Right lobe of liver (tissue), 6 donors: Measurements from ENCODE around the gene MYLK2. TPM values are rescaled to one million over a fixed set of nuclear protein-coding genes. Genes with fewer than 3 reads are reported as not detected.
"Not testable (repeated sequence)": the region's sequence is repeated elsewhere in the genome, so short reads cannot be mapped to it uniquely, and the experiment has no call there.

Source experiments
- ATAC-seq, 4 donors: fragments of 200-7000 bp; cut with Tn5 transposase; one replicate each; pipeline ENCODE4 v1.9.1; 2020; ENCODE audit warnings: mild to moderate bottlenecking in 4 of 4, moderate library complexity in 4 of 4
- DNase-seq, 3 donors: peaks; one replicate each; pipeline ENCODE4 v3.0.0-alpha.2; 2020
- H3K27ac ChIP-seq, 3 donors: fragments of 200-600 bp; one replicate each; pipeline ENCODE4 v1.8.0; 2022
- H3K27me3 ChIP-seq, 2 donors: fragments of 200-600 bp; one replicate each; pipeline ENCODE4 v1.8.0; 2022
- H3K36me3 ChIP-seq, 4 donors: fragments of 200-600 bp; sonication (generic) in 1 of 4; one replicate each; pipeline versions ENCODE4 v1.5.1 to v1.8.0; 2017 to 2022; ENCODE audit warnings: control low read depth in 1 of 4
- H3K4me1 ChIP-seq, 4 donors: fragments of 200-600 bp; sonication (generic) in 1 of 4; one replicate each; pipeline versions ENCODE4 v1.5.1 to v1.8.0; 2017 to 2022; ENCODE audit warnings: control low read depth in 1 of 4
- H3K4me3 ChIP-seq, 3 donors: fragments of 200-600 bp; one replicate each; pipeline ENCODE4 v1.8.0; 2022
- H3K9me3 ChIP-seq, 4 donors: fragments of 200-600 bp; sonication (generic) in 1 of 4; one replicate each; pipeline versions ENCODE4 v1.5.1 to v1.8.0; 2017 to 2022; ENCODE audit warnings: control low read depth in 1 of 4
- POLR2A ChIP-seq: fragments of 450-650 bp; IDR thresholded peaks from one replicate; pipeline ENCODE4 v1.6.1; 2017; ENCODE audit warnings: antibody characterized with exemption, mild to moderate bottlenecking
- WGBS: methylation state at CpG from one replicate; pipeline ENCODE4 v1.1.6; 2018; ENCODE audit warnings: low coverage, low lambda C conversion rate; ENCODE audit not compliant: insufficient coverage; ENCODE audit errors: missing lambda C conversion rate; 5-methylcytosine and 5-hydroxymethylcytosine counted together
- intact Hi-C, 2 donors: fragments of 100-400 bp; cut with DNase I; formaldehyde crosslinking; loops; one replicate each; pipeline versions ENCODE4 v1.11.2 to v1.14.1; 2022
- total RNA-seq, 6 experiments: library from RNA; depleted of rRNA in 2 of 6; stranded (reverse); fragments of >200 nt in 2 of 6; fragmentation: NEBNext Ultra II Directional in 3 of 6; extraction: Animal tissue kit (Norgen Biotek cat#: 25700) in 3 of 6; gene quantifications; one replicate each; pipeline versions ENCODE4 v1.1.0 to v1.2.4, GENCODE V29; 2016 to 2023
- TF ChIP-seq, protein P1 (sequence below), 4 donors: fragments of 200-600 bp in 3 of 4; fragments of 450-650 bp in 1 of 4; IDR thresholded peaks; one replicate each; pipeline versions ENCODE4 v1.5.1 to v1.8.0; 2016 to 2022; ENCODE audit warnings: antibody characterized with exemption in 4 of 4, mild to moderate bottlenecking in 2 of 4
- donor health status: DM: no; HTN: yes; CAD: no.
- donor health status: DM: no; HTN: no; CAD: no.
- donor health status: DM: no; HTN: no; CAD: no.
- donor health status: DM: no; HTN: yes; CAD: no.
- donor health status: DM: no; HTN: yes; CAD: no.

MYLK2 gene
- total RNA-seq, 6 experiments from 2014 or later, result not detected

DNA sequence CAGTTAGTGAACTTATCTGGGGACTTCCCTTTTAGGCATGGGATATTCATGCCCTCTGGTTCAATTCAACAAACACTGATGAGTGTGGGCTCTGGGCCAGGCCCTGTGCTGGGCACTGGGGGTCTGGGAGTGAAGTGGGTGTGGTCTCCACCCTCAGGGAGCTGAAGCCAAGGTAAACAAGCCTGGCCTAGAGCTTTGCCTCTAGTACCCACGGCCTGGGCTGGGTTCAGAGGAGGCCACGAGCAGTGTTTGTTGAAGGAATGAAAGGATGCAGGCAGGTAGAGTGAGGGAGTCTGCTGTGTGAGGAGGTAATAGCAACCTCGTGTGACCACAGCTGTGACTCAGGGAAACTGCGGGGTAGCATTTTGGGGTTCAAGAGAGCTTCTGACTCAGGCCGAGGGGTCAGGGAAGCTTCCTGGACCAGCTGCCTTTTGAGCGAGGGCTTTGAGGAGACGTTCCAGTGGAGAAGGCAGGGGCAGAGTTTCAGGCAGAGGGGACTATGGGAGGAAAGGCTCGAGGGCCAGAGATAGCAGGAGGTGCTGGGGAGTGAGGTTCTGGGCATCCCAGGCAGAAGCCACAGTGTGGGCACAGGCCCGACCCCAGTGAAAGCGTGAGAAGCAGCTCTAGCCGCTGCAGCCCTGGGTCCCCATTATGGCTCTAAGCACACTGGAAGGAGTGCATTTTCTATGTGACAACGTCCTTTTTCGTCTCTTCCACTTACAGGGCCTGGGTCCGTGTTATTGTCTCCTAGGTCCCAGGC lies 5.6 kb downstream of the MYLK2 start:
- 20% methylated on average over 3 of the region's 14 CpGs for WGBS
- DNase-seq (no peak), ATAC-seq (no peak)
- Histone ChIP-seq H3K9me3 (no peaks in the 10 kb centered on the region), H3K36me3 (no peaks in the 10 kb centered on the region), H3K4me1 (peaks cover 0 to 3% (median 0%) of the 10 kb centered on the region in 4 donors), H3K27ac (no peak overlapping the region), H3K4me3 (no peak overlapping the region), H3K27me3 (no peaks in the 10 kb centered on the region)
- intact Hi-C loops, result loop anchor here in 1 of 2 donors (5.0 kb wide), 1 partner anchor 203 kb away; no protein-coding TSS in a partner anchor
- TF ChIP-seq, protein P1, sequence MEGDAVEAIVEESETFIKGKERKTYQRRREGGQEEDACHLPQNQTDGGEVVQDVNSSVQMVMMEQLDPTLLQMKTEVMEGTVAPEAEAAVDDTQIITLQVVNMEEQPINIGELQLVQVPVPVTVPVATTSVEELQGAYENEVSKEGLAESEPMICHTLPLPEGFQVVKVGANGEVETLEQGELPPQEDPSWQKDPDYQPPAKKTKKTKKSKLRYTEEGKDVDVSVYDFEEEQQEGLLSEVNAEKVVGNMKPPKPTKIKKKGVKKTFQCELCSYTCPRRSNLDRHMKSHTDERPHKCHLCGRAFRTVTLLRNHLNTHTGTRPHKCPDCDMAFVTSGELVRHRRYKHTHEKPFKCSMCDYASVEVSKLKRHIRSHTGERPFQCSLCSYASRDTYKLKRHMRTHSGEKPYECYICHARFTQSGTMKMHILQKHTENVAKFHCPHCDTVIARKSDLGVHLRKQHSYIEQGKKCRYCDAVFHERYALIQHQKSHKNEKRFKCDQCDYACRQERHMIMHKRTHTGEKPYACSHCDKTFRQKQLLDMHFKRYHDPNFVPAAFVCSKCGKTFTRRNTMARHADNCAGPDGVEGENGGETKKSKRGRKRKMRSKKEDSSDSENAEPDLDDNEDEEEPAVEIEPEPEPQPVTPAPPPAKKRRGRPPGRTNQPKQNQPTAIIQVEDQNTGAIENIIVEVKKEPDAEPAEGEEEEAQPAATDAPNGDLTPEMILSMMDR (IDR thresholded peaks at IDR 0.05), result no peak
- TF ChIP-seq POLR2A, result no peak

DNA sequence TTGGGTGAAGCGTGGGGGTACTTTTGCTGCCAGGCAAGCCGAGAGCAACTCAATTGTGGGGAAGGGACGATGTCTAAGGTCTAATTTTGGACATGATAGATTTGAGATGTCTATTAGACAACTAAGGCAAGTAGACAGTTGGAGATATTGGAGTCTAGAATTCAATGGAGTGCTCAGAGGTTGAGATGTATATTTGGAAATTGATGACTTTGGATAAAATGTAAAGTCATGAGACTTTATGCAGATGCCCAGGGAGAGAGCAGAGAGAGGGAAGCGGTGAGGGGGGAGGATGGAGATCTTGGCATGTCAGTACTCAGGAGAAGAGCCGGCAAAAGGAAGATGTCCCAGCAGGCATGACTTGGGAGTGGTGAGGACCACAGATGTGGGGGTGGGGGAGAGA lies 6.9 kb downstream of the MYLK2 start:
- DNase-seq, result no peak

DNA sequence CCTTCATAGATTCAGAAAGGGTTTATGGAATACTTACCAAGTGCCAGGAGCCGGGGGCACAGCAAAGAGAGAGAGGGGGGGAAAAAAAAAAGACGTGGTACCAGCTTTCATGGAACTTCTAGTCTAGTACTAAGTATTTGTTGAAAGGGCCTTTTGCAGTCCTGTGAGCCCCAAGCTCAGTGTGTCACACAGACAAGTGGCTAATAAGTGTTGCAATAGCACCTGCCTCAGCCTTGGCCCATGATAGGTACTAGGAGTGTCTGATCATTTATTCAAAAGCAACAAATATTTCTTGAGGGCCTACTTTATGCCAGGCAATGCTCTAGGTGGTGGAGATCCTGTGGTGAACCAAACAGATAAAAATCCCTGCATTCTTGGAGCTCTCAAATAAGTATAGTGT lies 7.9 kb downstream of the MYLK2 start:
- Histone ChIP-seq H3K36me3 (no peaks in the 10 kb centered on the region), H3K4me3 (no peak overlapping the region), H3K4me1 (peaks cover 0 to 3% (median 0%) of the 10 kb centered on the region in 4 donors), H3K27ac (no peak overlapping the region), H3K27me3 (no peaks in the 10 kb centered on the region), H3K9me3 (no peaks in the 10 kb centered on the region)
- no peak for ATAC-seq
- no peak for DNase-seq
- WGBS, result 40% methylated on average over 1 of the region's 2 CpGs
- TF ChIP-seq, protein P1 (IDR thresholded peaks at IDR 0.05), result no peak
- no peak for TF ChIP-seq POLR2A
- intact Hi-C loops, result no loop called here

More for the DNA sequence above, 6.9 kb downstream of the MYLK2 start:
- intact Hi-C loops, result no loop called here
- H3K4me3 ChIP-seq, result no peak overlapping the region
- peaks cover 0 to 3% (median 0%) of the 10 kb centered on the region in 4 donors for H3K4me1 ChIP-seq
- no peak for ATAC-seq
- no peaks in the 10 kb centered on the region for H3K9me3 ChIP-seq
- TF ChIP-seq, protein P1 (IDR thresholded peaks at IDR 0.05), result no peak
- no peak for TF ChIP-seq POLR2A
- no peak overlapping the region for H3K27ac ChIP-seq
- 82% methylated on average over 5 of the region's 5 CpGs for WGBS
- H3K27me3 ChIP-seq, result no peaks in the 10 kb centered on the region
- no peaks in the 10 kb centered on the region for H3K36me3 ChIP-seq

DNA sequence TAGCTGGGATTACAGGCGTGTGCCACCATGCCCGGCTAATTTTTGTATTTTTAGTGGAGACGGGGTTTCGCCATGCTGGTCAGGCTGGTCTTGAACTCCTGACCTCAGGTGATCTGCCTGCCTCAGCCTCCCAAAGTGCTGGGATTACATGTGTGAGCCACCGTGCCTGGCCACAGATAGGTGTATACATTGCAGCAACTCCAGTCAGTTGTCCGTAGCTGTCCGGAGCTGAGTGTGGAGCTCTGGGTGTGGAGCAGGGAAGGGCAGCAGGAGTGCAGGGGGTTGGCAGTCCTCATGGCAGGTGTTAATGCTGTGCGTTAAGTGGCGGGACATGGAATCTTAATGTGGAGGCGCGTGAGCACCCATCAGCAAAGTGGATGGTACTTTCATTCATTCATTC lies 8.9 kb downstream of the MYLK2 start:
- H3K4me1 ChIP-seq, H3K27ac ChIP-seq, H3K27me3 ChIP-seq, DNase-seq, intact Hi-C loops, H3K9me3 ChIP-seq, H3K36me3 ChIP-seq, ATAC-seq, H3K4me3 ChIP-seq: not testable (repeated sequence)
- WGBS, result 100% methylated on average over 5 of the region's 11 CpGs

DNA sequence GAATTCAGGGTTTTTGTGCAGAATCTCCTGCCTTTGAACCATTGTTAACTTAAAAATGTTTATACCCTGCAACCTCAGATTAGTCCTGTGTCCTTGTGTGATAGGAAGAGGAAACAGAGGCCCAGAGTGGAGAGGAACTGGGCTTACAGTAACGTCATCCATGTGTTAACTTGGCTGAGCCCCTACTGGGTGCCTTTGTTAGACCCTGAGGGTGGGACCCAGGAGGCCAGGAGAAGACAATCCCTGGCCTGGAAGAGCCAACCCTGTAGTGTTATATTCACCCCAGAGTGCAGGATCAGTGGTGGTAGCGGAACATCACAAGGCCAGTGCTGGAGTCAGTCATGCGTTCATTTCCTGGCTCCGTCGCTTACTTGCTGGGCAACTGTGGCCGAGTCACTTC lies 10.6 kb downstream of the MYLK2 start:
- no peaks in the 10 kb centered on the region for H3K27me3 ChIP-seq
- intact Hi-C loops, result no loop called here
- no peaks in the 10 kb centered on the region for H3K9me3 ChIP-seq
- H3K4me3 ChIP-seq, result no peak overlapping the region
- no peak overlapping the region for H3K27ac ChIP-seq
- TF ChIP-seq POLR2A, result no peak
- TF ChIP-seq, protein P1 (IDR thresholded peaks at IDR 0.05), result no peak
- H3K36me3 ChIP-seq, result no peaks in the 10 kb centered on the region
- no peaks in the 10 kb centered on the region for H3K4me1 ChIP-seq
- DNase-seq (peak in 1 of 3 donors; percentile 5), ATAC-seq (peak in 1 of 4 donors; percentile 17)
- WGBS, result 50% methylated on average over 2 of the region's 6 CpGs
